OCI-LY1 (cell line): ENCODE data around the gene HSPB2.

ENCODE experiments used
- H2AFZ ChIP-seq: fragments of 200-600 bp; sonication (generic), shearing (Covaris generic); 2 replicates; pipeline ENCODE4 v1.6.0; 2014; ENCODE audit warnings: antibody characterized with exemption, mild to moderate bottlenecking, low read length
- H3F3A ChIP-seq: fragments of 200-600 bp; sonication (generic), shearing (Covaris generic); 2 replicates; pipeline ENCODE4 v1.6.0; 2014; ENCODE audit warnings: mild to moderate bottlenecking, antibody characterized with exemption, low read length, moderate library complexity; ENCODE audit not compliant: insufficient read depth
- H3K27ac ChIP-seq: fragments of 200-600 bp; sonication (generic); 2 replicates; pipeline ENCODE4 v1.5.1; 2014; ENCODE audit warnings: low read length, mixed run types, mild to moderate bottlenecking, low read depth; ENCODE audit not compliant: poor library complexity, severe bottlenecking
- H3K27me3 ChIP-seq: fragments of 200-600 bp; sonication (generic); 2 replicates; pipeline ENCODE4 v1.6.0; 2014; ENCODE audit warnings: antibody characterized with exemption, mild to moderate bottlenecking, low read length, moderate library complexity; ENCODE audit not compliant: insufficient read depth
- H3K36me3 ChIP-seq: fragments of 200-600 bp; sonication (generic); 2 replicates; pipeline ENCODE4 v1.6.1; 2014; ENCODE audit warnings: mild to moderate bottlenecking, antibody characterized with exemption, low read length, moderate library complexity, mixed read lengths; ENCODE audit not compliant: insufficient read depth
- H3K4me1 ChIP-seq: fragments of 200-600 bp; sonication (generic); 2 replicates; pipeline ENCODE4 v1.5.1; 2014; ENCODE audit warnings: mild to moderate bottlenecking, low read length, moderate library complexity; ENCODE audit not compliant: insufficient read depth, severe bottlenecking
- H3K4me2 ChIP-seq: fragments of 200-600 bp; sonication (generic), shearing (Covaris generic); 2 replicates; pipeline ENCODE4 v1.6.1; 2014; ENCODE audit warnings: low read length
- H3K4me3 ChIP-seq: fragments of 200-600 bp; sonication (generic); 2 replicates; pipeline ENCODE4 v1.5.1; 2014; ENCODE audit warnings: low read length, low read depth, mild to moderate bottlenecking, mixed read lengths; ENCODE audit not compliant: poor library complexity, severe bottlenecking
- H3K79me2 ChIP-seq: fragments of 200-600 bp; shearing (Covaris generic); 2 replicates; pipeline ENCODE4 v1.6.1; 2016; ENCODE audit warnings: mixed run types, low read length, mixed read lengths; ENCODE audit not compliant: insufficient read depth
- H3K9ac ChIP-seq: fragments of 200-600 bp; sonication (generic), shearing (Covaris generic); 2 replicates; pipeline ENCODE4 v1.6.1; 2014; ENCODE audit warnings: mild to moderate bottlenecking, low read length, mixed read lengths
- H3K9me2 ChIP-seq: fragments of 200-600 bp; sonication (generic), shearing (Covaris generic); 2 replicates; pipeline ENCODE4 v1.6.1; 2014; ENCODE audit warnings: low read depth, mild to moderate bottlenecking, low read length, mixed read lengths
- H3K9me3 ChIP-seq: fragments of 200-600 bp; shearing (Covaris generic); 2 replicates; pipeline ENCODE4 v1.6.1; 2014; ENCODE audit warnings: low read length, mixed read lengths
- H4K20me1 ChIP-seq: fragments of 200-600 bp; sonication (generic), shearing (Covaris generic); 2 replicates; pipeline ENCODE4 v1.6.0; 2016; ENCODE audit warnings: mild to moderate bottlenecking, low read length; ENCODE audit not compliant: insufficient read depth
- CTCF ChIP-seq: fragments of 200-600 bp; sonication (generic), shearing (Covaris generic); IDR thresholded peaks from 2 replicates; pipeline ENCODE4 v1.5.1; 2017; ENCODE audit warnings: mild to moderate bottlenecking, antibody characterized with exemption, low read length, moderate library complexity, mixed read lengths
- EZH2 ChIP-seq: fragments of 200-600 bp; sonication (generic), shearing (Covaris generic); IDR thresholded peaks from 2 replicates; pipeline ENCODE4 v1.8.0; 2017; ENCODE audit warnings: borderline replicate concordance, mixed run types, mild to moderate bottlenecking, antibody characterized with exemption, low read length, moderate library complexity, mixed read lengths

The HSPB2 gene

GRCh38 chr11:111923951-111924350 is 11.4 kb downstream of the HSPB2 start:
- Histone ChIP-seq H3K27me3 (no peaks in the 10 kb centered on the region), H3K36me3 (no peaks in the 10 kb centered on the region), H3F3A (no peaks in the 10 kb centered on the region), H3K4me1 (peaks cover 24% of the 10 kb centered on the region), H3K4me2 (no peak overlapping the region), H3K9me2 (no peaks in the 10 kb centered on the region), H3K4me3 (no peak overlapping the region), H4K20me1 (no peaks in the 10 kb centered on the region), H3K79me2 (no peaks in the 10 kb centered on the region), H2AFZ (no peak overlapping the region), H3K27ac (no peak overlapping the region), H3K9ac (no peak overlapping the region), H3K9me3 (no peaks in the 10 kb centered on the region)
- no peak for TF ChIP-seq EZH2
- TF ChIP-seq CTCF = no peak

- Histone ChIP-seq H3K27me3 (no peaks in the 10 kb centered on the region), H3K9ac (peak overlapping the region; percentile 64; the same call in 1 of the 2 replicates), H3K9me2 (no peaks in the 10 kb centered on the region), H3F3A (no peaks in the 10 kb centered on the region; the same call in 1 of the 2 replicates), H4K20me1 (no peaks in the 10 kb centered on the region), H2AFZ (0 out of 2 replicates have a peak overlapping the region, but pooled peaks have one; percentile 18), H3K79me2 (no peaks in the 10 kb centered on the region), H3K36me3 (no peaks in the 10 kb centered on the region), H3K4me1 (peaks cover 24% of the 10 kb centered on the region), H3K9me3 (no peaks in the 10 kb centered on the region), H3K4me2 (peak overlapping the region; percentile 70), H3K27ac (peak overlapping the region; percentile 57), H3K4me3 (peak overlapping the region; percentile 60)
- TF ChIP-seq EZH2 = no peak
- TF ChIP-seq CTCF = no peak
Observed at GRCh38 chr11:111925953-111926352, 13.4 kb downstream of the HSPB2 start.

GRCh38 chr11:111926505-111927391 is 14.2 kb downstream of the HSPB2 start:
- Histone ChIP-seq H2AFZ (peak overlapping the region; percentile 77), H3K36me3 (no peaks in the 10 kb centered on the region)

More at GRCh38 chr11:111926505-111927391, 14.2 kb downstream of the HSPB2 start:
- Histone ChIP-seq H3F3A (no peaks in the 10 kb centered on the region; the same call in 1 of the 2 replicates), H3K27me3 (no peaks in the 10 kb centered on the region), H3K4me1 (peaks cover 24% of the 10 kb centered on the region), H3K4me3 (peak overlapping the region; percentile 60), H4K20me1 (no peaks in the 10 kb centered on the region), H3K4me2 (peak overlapping the region; percentile 80), H3K79me2 (no peaks in the 10 kb centered on the region), H3K27ac (peak overlapping the region; percentile 57), H3K9ac (peak overlapping the region; percentile 64), H3K9me3 (no peaks in the 10 kb centered on the region), H3K9me2 (no peaks in the 10 kb centered on the region)
- TF ChIP-seq EZH2 (no peak), CTCF (no peak)
